ENCODE data around the gene PNLIPRP3. TPM values are rescaled to one million over a fixed set of nuclear protein-coding genes. Genes with fewer than 3 reads are reported as not detected.

PNLIPRP3 gene
- total and polyA plus RNA-seq, 10 of the 15 experiments (the other 5 are each of a cell fraction or from before 2014, with no cell fraction given) = 0.03 TPM; not detected in 9

- H3K79me2 ChIP-seq (ENCODE audit: control insufficient read depth, insufficient read depth, low read length) = no peaks in the 10 kb centered on the region
- ChIA-PET CTCF (interaction anchor here (1.1 kb wide), 1 partner anchor 20 kb away, joined by 7 read pairs; no protein-coding TSS in a partner anchor), POLR2A (no interaction called here), RAD21 (ENCODE audit: unreplicated experiment) (no interaction called here), SMC1A (ENCODE audit: uncharacterized antibody, unreplicated experiment) (interaction anchor here (1.4 kb wide), 1 partner anchor 29 kb away, joined by 4 read pairs; no protein-coding TSS in a partner anchor)
- no peak overlapping the region for H3K9ac ChIP-seq (ENCODE audit: control insufficient read depth, insufficient read depth, low read length)
- H3K4me1 ChIP-seq (ENCODE audit: control insufficient read depth, insufficient read depth, low read length) = no peaks in the 10 kb centered on the region
- no peak overlapping the region for H3K4me2 ChIP-seq (ENCODE audit: control insufficient read depth, insufficient read depth)
- intact Hi-C loops (cut with micrococcal nuclease; ENCODE audit: unreplicated experiment) = no loop called here
- H4K20me1 ChIP-seq (ENCODE audit: control insufficient read depth, insufficient read depth) = no peaks in the 10 kb centered on the region
- H3K27me3 ChIP-seq (replicated peaks in 1 of 2; ENCODE audit: control insufficient read depth in 2 of 2, insufficient read depth in 2 of 2, low read length in 1 of 2) = no peaks in the 10 kb centered on the region
- DNase-seq (ENCODE audit: low read depth, low spot score) (no peak), ATAC-seq (no peak), FAIRE-seq (no peak)
- no peaks in the 10 kb centered on the region for H3K36me3 ChIP-seq (ENCODE audit: control insufficient read depth in 2 of 2, insufficient read depth in 2 of 2, low read length in 1 of 2)
- H3K4me3 ChIP-seq = no peak overlapping the region
- in situ Hi-C loops (cut with MboI) = no loop called here
- TF ChIP-seq, protein P1, sequence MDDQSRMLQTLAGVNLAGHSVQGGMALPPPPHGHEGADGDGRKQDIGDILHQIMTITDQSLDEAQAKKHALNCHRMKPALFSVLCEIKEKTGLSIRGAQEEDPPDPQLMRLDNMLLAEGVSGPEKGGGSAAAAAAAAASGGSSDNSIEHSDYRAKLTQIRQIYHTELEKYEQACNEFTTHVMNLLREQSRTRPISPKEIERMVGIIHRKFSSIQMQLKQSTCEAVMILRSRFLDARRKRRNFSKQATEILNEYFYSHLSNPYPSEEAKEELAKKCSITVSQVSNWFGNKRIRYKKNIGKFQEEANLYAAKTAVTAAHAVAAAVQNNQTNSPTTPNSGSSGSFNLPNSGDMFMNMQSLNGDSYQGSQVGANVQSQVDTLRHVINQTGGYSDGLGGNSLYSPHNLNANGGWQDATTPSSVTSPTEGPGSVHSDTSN (IDR thresholded peaks at IDR 0.05; ENCODE audit: insufficient replicate concordance, low read depth, low read length) = no peak
- TF ChIP-seq DPF2 (IDR thresholded peaks at IDR 0.05) (no peak), BCL11A (IDR thresholded peaks at IDR 0.05; ENCODE audit: low read depth, low read length) (no peak), MXI1 (IDR thresholded peaks at IDR 0.05; ENCODE audit: low read depth, low read length) (no peak), LARP7 (IDR thresholded peaks at IDR 0.05) (no peak), HCFC1 (IDR thresholded peaks at IDR 0.05; ENCODE audit: low read length) (no peak), RB1 (IDR thresholded peaks at IDR 0.05; ENCODE audit: borderline replicate concordance) (no peak), EED (IDR thresholded peaks at IDR 0.05; ENCODE audit: low read depth) (no peak), IKZF2 (IDR thresholded peaks at IDR 0.05) (no peak), ZBED1 (IDR thresholded peaks at IDR 0.05; ENCODE audit: borderline replicate concordance) (no peak), TCF7 (IDR thresholded peaks at IDR 0.05; ENCODE audit: borderline replicate concordance) (no peak)
- TF ChIP-seq, protein P2, sequence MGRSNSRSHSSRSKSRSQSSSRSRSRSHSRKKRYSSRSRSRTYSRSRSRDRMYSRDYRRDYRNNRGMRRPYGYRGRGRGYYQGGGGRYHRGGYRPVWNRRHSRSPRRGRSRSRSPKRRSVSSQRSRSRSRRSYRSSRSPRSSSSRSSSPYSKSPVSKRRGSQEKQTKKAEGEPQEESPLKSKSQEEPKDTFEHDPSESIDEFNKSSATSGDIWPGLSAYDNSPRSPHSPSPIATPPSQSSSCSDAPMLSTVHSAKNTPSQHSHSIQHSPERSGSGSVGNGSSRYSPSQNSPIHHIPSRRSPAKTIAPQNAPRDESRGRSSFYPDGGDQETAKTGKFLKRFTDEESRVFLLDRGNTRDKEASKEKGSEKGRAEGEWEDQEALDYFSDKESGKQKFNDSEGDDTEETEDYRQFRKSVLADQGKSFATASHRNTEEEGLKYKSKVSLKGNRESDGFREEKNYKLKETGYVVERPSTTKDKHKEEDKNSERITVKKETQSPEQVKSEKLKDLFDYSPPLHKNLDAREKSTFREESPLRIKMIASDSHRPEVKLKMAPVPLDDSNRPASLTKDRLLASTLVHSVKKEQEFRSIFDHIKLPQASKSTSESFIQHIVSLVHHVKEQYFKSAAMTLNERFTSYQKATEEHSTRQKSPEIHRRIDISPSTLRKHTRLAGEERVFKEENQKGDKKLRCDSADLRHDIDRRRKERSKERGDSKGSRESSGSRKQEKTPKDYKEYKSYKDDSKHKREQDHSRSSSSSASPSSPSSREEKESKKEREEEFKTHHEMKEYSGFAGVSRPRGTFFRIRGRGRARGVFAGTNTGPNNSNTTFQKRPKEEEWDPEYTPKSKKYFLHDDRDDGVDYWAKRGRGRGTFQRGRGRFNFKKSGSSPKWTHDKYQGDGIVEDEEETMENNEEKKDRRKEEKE (IDR thresholded peaks at IDR 0.05) = no peak
- TF ChIP-seq, protein P3, sequence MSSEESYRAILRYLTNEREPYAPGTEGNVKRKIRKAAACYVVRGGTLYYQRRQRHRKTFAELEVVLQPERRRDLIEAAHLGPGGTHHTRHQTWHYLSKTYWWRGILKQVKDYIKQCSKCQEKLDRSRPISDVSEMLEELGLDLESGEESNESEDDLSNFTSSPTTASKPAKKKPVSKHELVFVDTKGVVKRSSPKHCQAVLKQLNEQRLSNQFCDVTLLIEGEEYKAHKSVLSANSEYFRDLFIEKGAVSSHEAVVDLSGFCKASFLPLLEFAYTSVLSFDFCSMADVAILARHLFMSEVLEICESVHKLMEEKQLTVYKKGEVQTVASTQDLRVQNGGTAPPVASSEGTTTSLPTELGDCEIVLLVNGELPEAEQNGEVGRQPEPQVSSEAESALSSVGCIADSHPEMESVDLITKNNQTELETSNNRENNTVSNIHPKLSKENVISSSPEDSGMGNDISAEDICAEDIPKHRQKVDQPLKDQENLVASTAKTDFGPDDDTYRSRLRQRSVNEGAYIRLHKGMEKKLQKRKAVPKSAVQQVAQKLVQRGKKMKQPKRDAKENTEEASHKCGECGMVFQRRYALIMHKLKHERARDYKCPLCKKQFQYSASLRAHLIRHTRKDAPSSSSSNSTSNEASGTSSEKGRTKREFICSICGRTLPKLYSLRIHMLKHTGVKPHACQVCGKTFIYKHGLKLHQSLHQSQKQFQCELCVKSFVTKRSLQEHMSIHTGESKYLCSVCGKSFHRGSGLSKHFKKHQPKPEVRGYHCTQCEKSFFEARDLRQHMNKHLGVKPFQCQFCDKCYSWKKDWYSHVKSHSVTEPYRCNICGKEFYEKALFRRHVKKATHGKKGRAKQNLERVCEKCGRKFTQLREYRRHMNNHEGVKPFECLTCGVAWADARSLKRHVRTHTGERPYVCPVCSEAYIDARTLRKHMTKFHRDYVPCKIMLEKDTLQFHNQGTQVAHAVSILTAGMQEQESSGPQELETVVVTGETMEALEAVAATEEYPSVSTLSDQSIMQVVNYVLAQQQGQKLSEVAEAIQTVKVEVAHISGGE (CRISPR knock-in tag; IDR thresholded peaks at IDR 0.05) = no peak
- TF ChIP-seq, protein P4, sequence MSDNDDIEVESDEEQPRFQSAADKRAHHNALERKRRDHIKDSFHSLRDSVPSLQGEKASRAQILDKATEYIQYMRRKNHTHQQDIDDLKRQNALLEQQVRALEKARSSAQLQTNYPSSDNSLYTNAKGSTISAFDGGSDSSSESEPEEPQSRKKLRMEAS (IDR thresholded peaks at IDR 0.05; ENCODE audit: low read depth, low read length) = no peak
- H3K27ac ChIP-seq (ENCODE audit: control insufficient read depth, insufficient read depth) = no peak overlapping the region
- WGBS (ENCODE audit: insufficient coverage, insufficient replicate concordance, low lambda C conversion rate, missing lambda C conversion rate) = 32% methylated on average over 4 of the region's 4 CpGs
- H3K9me3 ChIP-seq (replicated peaks; ENCODE audit: control insufficient read depth, insufficient read depth, low read length) = no peaks in the 10 kb centered on the region
- no TSS peak for BruUV-seq (replicated peaks)
- no peak overlapping the region for H2AFZ ChIP-seq (ENCODE audit: control insufficient read depth, low read depth, low read length)
Measured at GRCh38 chr10:116470071-116470470, 42.4 kb downstream of the PNLIPRP3 start.
